Activated CD8-positive, alpha-beta T cell treated with anti-CD3 and anti-CD28 coated beads for 36 hours (primary cell): ENCODE results near the gene ZC3H18. TPM values are rescaled to one million over a fixed set of nuclear protein-coding genes. Genes with fewer than 3 reads are reported as not detected.

Experiments used
- ATAC-seq: fragments of 200-7000 bp; cut with Tn5 transposase; one replicate; pipeline ENCODE4 v1.10.0; 2021; ENCODE audit warnings: mild to moderate bottlenecking, moderate library complexity
- CTCF ChIA-PET: fragments of 350-600 bp; sonication (Branson Sonifier 250); formaldehyde crosslinking; loops from one replicate; lab custom pipeline; 2021; ENCODE audit warnings: antibody characterized with exemption; lab: Charles Lee
- POLR2A ChIA-PET: fragments of 350-600 bp; sonication (Branson Sonifier 250); formaldehyde crosslinking; loops from one replicate; lab custom pipeline; 2021; ENCODE audit warnings: antibody characterized with exemption; lab: Charles Lee
- DNase-seq: peaks from one replicate; pipeline ENCODE4 v3.0.0-alpha.2; 2020
- H3K27ac Mint-ChIP-seq: one replicate; pipeline ENCODE4 v1.8.0; 2021; ENCODE audit warnings: mild to moderate bottlenecking, mixed read lengths
- H3K27me3 Mint-ChIP-seq: one replicate; pipeline ENCODE4 v1.8.0; 2021; ENCODE audit warnings: mixed read lengths
- H3K36me3 Mint-ChIP-seq: one replicate; pipeline ENCODE4 v1.8.0; 2021; ENCODE audit warnings: low read depth, mixed read lengths
- H3K4me1 Mint-ChIP-seq: one replicate; pipeline ENCODE4 v1.8.0; 2021; ENCODE audit warnings: low read depth, mixed read lengths
- H3K4me3 Mint-ChIP-seq: one replicate; pipeline ENCODE4 v1.8.0; 2021; ENCODE audit warnings: mild to moderate bottlenecking, moderate library complexity, mixed read lengths
- H3K9me3 Mint-ChIP-seq: one replicate; pipeline ENCODE4 v1.8.0; 2021; ENCODE audit warnings: mixed read lengths
- intact Hi-C: fragments of 100-400 bp; cut with micrococcal nuclease; formaldehyde crosslinking; loops from one replicate; pipeline ENCODE4 v1.10.0; 2022
- total RNA-seq, 2 experiments: library from RNA; stranded (reverse); gene quantifications; one replicate each; pipeline ENCODE4 v1.2.3, GENCODE V29; 2021
- TF ChIP-seq, protein P1 (sequence below): fragments of 200-600 bp; IDR thresholded peaks from one replicate; pipeline ENCODE4 v1.8.0; 2022; ENCODE audit warnings: antibody characterized with exemption, mild to moderate bottlenecking

ZC3H18 gene
- total RNA-seq, 2 experiments from 2014 or later = 67.7 to 73.5 TPM

DNA sequence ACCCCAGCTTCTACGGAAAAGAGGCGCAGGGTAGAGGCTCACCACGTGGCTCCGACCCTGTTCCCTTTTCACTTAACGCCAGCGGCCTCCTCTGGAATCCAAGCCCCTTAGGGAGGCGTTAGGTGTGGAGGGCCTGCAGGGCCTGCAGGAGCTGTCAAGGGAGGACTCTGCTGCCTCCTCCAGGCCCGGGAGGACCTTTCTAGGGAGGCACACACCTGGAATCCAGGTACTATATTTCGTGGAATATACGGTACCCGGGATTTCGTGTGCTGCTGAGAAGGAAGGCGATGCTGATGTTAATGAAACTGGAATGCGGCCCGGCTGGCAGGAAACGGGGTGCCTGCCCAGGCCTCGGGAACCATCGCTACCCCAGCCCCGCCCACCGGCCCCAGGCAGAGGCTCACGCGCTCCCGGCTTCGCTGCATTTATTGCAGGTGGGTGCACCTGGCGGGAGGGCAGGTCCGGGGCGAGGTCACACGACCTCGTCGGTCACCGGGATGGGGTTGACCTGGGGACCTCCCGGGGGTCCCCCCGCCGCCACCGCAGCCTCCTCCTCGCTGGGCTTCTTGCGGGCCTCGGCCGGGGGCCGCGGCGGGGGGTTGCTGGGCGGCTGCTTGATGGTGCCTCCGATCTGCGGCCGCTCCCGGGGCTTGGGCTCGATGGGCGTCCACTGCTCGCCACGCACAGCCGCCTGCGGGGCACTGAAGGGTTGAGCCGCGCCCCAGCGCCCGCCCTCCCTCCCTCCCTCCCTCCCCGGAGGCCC, 72.9 kb downstream of the ZC3H18 start:
- CTCF ChIA-PET = no interaction called here
- DNase-seq = no peak
- POLR2A ChIA-PET = interaction anchor here (1.2 to 2.0 kb wide), 3 partner anchors 10 to 23 kb away, joined by 3 to 4 read pairs (median 3); no protein-coding TSS in a partner anchor
- TF ChIP-seq, protein P1, sequence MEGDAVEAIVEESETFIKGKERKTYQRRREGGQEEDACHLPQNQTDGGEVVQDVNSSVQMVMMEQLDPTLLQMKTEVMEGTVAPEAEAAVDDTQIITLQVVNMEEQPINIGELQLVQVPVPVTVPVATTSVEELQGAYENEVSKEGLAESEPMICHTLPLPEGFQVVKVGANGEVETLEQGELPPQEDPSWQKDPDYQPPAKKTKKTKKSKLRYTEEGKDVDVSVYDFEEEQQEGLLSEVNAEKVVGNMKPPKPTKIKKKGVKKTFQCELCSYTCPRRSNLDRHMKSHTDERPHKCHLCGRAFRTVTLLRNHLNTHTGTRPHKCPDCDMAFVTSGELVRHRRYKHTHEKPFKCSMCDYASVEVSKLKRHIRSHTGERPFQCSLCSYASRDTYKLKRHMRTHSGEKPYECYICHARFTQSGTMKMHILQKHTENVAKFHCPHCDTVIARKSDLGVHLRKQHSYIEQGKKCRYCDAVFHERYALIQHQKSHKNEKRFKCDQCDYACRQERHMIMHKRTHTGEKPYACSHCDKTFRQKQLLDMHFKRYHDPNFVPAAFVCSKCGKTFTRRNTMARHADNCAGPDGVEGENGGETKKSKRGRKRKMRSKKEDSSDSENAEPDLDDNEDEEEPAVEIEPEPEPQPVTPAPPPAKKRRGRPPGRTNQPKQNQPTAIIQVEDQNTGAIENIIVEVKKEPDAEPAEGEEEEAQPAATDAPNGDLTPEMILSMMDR = no peak
- peaks cover 14% of the 10 kb centered on the region for H3K27me3 Mint-ChIP-seq
- H3K27ac Mint-ChIP-seq = no peak overlapping the region
- peaks cover 20% of the 10 kb centered on the region for H3K36me3 Mint-ChIP-seq
- no peak for ATAC-seq
- H3K4me1 Mint-ChIP-seq = peaks cover 17% of the 10 kb centered on the region
- intact Hi-C loops = no loop called here
- no peaks in the 10 kb centered on the region for H3K9me3 Mint-ChIP-seq
- no peak overlapping the region for H3K4me3 Mint-ChIP-seq

DNA sequence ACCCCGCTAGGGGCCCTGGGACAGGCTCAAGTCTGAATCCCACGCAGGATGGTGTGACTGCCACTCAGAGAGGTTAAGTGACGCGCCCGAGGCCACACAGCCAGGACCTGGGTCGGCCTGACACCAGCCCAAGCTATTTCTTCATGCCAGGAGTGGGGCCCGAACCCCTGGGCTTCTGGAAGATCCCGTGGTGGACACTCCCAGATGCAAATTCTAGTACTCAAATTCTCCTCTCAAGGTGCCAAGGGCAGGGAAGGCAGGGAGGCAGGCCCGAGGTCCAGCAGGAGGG, 73.4 kb downstream of the ZC3H18 start:
- H3K4me1 Mint-ChIP-seq = peaks cover 14% of the 10 kb centered on the region
- no peak for ATAC-seq
- ChIA-PET CTCF (no interaction called here), POLR2A (interaction anchor here (1.2 to 1.5 kb wide), 2 partner anchors 11 to 24 kb away, joined by 3 read pairs; no protein-coding TSS in a partner anchor)
- no peaks in the 10 kb centered on the region for H3K9me3 Mint-ChIP-seq
- intact Hi-C loops = no loop called here
- H3K36me3 Mint-ChIP-seq = peaks cover 20% of the 10 kb centered on the region
- H3K27me3 Mint-ChIP-seq = peaks cover 14% of the 10 kb centered on the region
- H3K4me3 Mint-ChIP-seq = no peak overlapping the region
- no peak overlapping the region for H3K27ac Mint-ChIP-seq
- TF ChIP-seq, protein P1 = no peak
- no peak for DNase-seq

DNA sequence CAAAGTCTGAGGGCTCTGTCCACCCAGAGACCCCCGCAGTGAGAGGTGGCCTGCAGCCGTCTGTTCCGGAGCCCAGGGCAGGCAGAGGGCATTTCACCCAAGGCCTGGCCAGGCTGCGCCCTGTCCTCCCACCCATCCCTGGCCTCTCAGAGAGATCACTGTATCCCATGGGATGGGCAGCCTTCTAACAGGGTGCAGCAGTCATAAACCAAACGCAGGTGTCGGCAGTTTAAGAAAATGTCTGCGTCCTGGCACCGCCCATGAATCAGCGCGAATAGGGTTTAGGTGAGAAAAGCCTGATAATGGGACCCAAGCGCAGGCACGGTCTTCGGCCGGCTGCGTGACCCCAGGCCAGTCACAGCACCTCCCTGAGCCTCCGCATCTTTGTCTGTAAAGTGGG, 75.3 kb downstream of the ZC3H18 start:
- intact Hi-C loops = no loop called here
- H3K9me3 Mint-ChIP-seq = no peaks in the 10 kb centered on the region
- TF ChIP-seq, protein P1 = no peak
- ChIA-PET POLR2A (no interaction called here), CTCF (no interaction called here)
- peaks cover 17% of the 10 kb centered on the region for H3K4me1 Mint-ChIP-seq
- peaks cover 29% of the 10 kb centered on the region for H3K36me3 Mint-ChIP-seq
- no peak overlapping the region for H3K4me3 Mint-ChIP-seq
- H3K27me3 Mint-ChIP-seq = peaks cover under 1% of the 10 kb centered on the region
- DNase-seq (no peak), ATAC-seq (no peak)
- no peak overlapping the region for H3K27ac Mint-ChIP-seq

DNA sequence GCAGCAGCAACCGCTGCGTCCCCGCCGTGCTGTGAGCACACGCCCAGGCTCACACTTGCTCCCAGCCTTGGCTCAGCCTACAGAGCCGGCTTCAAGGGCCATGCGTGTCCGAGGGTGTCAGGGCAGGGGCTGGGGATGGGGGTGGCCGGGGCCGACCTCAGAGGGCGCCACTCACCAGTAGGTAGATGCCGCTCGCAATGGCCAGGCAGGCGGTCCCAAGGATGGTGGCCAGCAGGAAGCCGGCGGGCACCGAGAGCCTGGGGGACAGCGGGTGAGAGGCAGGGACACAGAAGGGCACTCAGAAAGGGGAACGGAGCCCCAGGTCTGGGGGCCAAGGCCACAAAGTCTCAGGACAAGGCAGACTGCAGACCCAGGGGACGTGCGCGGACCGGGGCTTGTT, 75.7 kb downstream of the ZC3H18 start:
- Mint-ChIP-seq H3K4me1 (peaks cover 17% of the 10 kb centered on the region), H3K9me3 (no peaks in the 10 kb centered on the region), H3K27me3 (no peaks in the 10 kb centered on the region), H3K27ac (no peak overlapping the region), H3K4me3 (no peak overlapping the region), H3K36me3 (peaks cover 29% of the 10 kb centered on the region)
- DNase-seq (no peak), ATAC-seq (no peak)
- TF ChIP-seq, protein P1 = no peak
- ChIA-PET CTCF (interaction anchor here (1.2 kb wide), 1 partner anchor 16 kb away, joined by 3 read pairs; no protein-coding TSS in a partner anchor), POLR2A (interaction anchor here (0.6 to 5.5 kb wide), 3 partner anchors 9 to 161 kb away, joined by 3 to 28 read pairs (median 3); no protein-coding TSS in a partner anchor)
- intact Hi-C loops = no loop called here

DNA sequence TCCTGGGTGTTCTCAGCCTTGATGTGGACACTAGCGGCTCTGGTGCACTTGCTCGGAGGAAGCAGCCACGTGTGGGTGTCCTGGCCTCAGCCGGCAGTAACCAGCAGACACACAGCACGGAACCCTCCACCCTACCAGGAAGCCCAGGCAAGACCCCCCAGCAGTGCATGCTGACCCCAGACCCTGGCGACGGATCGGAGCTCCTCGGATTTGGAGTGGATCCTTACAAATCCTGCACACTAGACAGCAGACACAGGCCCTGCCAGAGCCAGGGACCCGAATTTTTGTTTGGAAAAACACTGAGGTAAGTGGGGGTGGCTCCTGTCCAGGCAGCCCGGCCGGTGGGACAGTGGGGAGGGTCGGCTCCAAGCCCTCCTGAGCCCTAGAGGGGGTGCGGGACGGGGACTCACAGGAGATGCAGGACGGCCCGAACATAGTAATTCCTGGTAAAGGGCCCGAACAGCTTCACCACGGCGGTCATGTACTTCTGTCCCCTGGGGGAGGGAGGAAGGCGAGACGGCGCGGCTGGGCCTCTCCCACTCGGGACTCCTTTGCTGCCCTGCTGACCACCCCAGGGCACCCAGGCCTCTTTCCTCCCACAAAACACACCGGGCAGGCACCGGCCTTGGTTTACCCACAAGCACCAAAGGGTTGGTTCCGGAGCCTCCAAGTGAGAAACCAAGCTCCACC, 76.3 kb downstream of the ZC3H18 start:
- H3K4me3 Mint-ChIP-seq = no peak overlapping the region
- POLR2A ChIA-PET = interaction anchor here (0.6 to 5.5 kb wide), 4 partner anchors 10 to 161 kb away, joined by 3 to 28 read pairs (median 3); no protein-coding TSS in a partner anchor
- CTCF ChIA-PET = interaction anchor here (1.2 kb wide), 1 partner anchor 15 kb away, joined by 3 read pairs; no protein-coding TSS in a partner anchor

More for the DNA sequence above, 76.3 kb downstream of the ZC3H18 start:
- intact Hi-C loops = no loop called here
- DNase-seq (no peak), ATAC-seq (no peak)
- H3K27ac Mint-ChIP-seq = no peak overlapping the region
- H3K9me3 Mint-ChIP-seq = no peaks in the 10 kb centered on the region
- H3K27me3 Mint-ChIP-seq = no peaks in the 10 kb centered on the region
- TF ChIP-seq, protein P1 = no peak
- peaks cover 19% of the 10 kb centered on the region for H3K4me1 Mint-ChIP-seq
- H3K36me3 Mint-ChIP-seq = peaks cover 29% of the 10 kb centered on the region
